ENCODE measurements around the gene UTRN. TPM values are rescaled to one million over a fixed set of nuclear protein-coding genes. Genes with fewer than 3 reads are reported as not detected.
A peak's percentile ranks its signal among the peaks of the same experiment; 100 is the strongest.

The UTRN gene
- 107 TPM for total RNA-seq

- peak; percentile 77 for DNase-seq (ENCODE audit: low spot score)
Measured at GRCh38 chr6:144284783-144285547, at the start of gene UTRN. Gene UTRN (plus strand): TSS chr6:144285335. CDS start chr6:144291829, 6,494 bp downstream.

- DNase-seq (ENCODE audit: low spot score) = no peak
Measured at GRCh38 chr6:144244688-144245087, 40.4 kb upstream of the UTRN start.

- no peak for DNase-seq (ENCODE audit: low spot score)
Measured at GRCh38 chr6:144246988-144247387, 38.1 kb upstream of the UTRN start.

- DNase-seq (ENCODE audit: low spot score) = no peak
Measured at GRCh38 chr6:144248003-144248402, 37.1 kb upstream of the UTRN start.

GRCh38 chr6:144248476-144249301 is 36.4 kb upstream of the UTRN start:
- no peak for DNase-seq (ENCODE audit: low spot score)

- no peak for DNase-seq (ENCODE audit: low spot score)
Measured at GRCh38 chr6:144250276-144250675, 34.9 kb upstream of the UTRN start.

- DNase-seq (ENCODE audit: low spot score) = no peak
Measured at GRCh38 chr6:144252259-144252658, 32.9 kb upstream of the UTRN start.

GRCh38 chr6:144259986-144260385 is 25.1 kb upstream of the UTRN start:
- DNase-seq (ENCODE audit: low spot score) = no peak

- no peak for DNase-seq (ENCODE audit: low spot score)
Measured at GRCh38 chr6:144262470-144263369, 22.4 kb upstream of the UTRN start.

GRCh38 chr6:144263786-144264185 is 21.3 kb upstream of the UTRN start:
- no peak for DNase-seq (ENCODE audit: low spot score)

- peak; percentile 64 for DNase-seq (ENCODE audit: low spot score)
Measured at GRCh38 chr6:144264270-144265060, 20.7 kb upstream of the UTRN start.

- peak; percentile 36 for DNase-seq (ENCODE audit: low spot score)
Measured at GRCh38 chr6:144265061-144265357, 20.1 kb upstream of the UTRN start.

GRCh38 chr6:144265390-144265789 is 19.7 kb upstream of the UTRN start:
- DNase-seq (ENCODE audit: low spot score) = peak; percentile 39

GRCh38 chr6:144266091-144266649 is 19.0 kb upstream of the UTRN start:
- peak; percentile 33 for DNase-seq (ENCODE audit: low spot score)

GRCh38 chr6:144268794-144269349 is 16.3 kb upstream of the UTRN start:
- DNase-seq (ENCODE audit: low spot score) = no peak

- DNase-seq (ENCODE audit: low spot score) = no peak
Measured at GRCh38 chr6:144277174-144277573, 8.0 kb upstream of the UTRN start.

- no peak for DNase-seq (ENCODE audit: low spot score)
Measured at GRCh38 chr6:144277605-144278227, 7.4 kb upstream of the UTRN start.

GRCh38 chr6:144278659-144279314 is 6.3 kb upstream of the UTRN start:
- DNase-seq (ENCODE audit: low spot score) = no peak

GRCh38 chr6:144279484-144280150 is 5.5 kb upstream of the UTRN start:
- no peak for DNase-seq (ENCODE audit: low spot score)
